Neural progenitor cell (in vitro differentiated cells): ENCODE results near the gene MMADHC. TPM values are rescaled to one million over a fixed set of nuclear protein-coding genes. Genes with fewer than 3 reads are reported as not detected.
A peak's percentile ranks its signal among the peaks of the same experiment; 100 is the strongest.

Source experiments
- DNase-seq: peaks from one replicate; pipeline ENCODE4 v3.0.0-alpha.2; 2016; ENCODE audit warnings: low spot score
- H2AFZ ChIP-seq: fragments of 200-600 bp; sonication (generic); replicated peaks from 2 replicates; pipeline ENCODE4 v1.6.1; 2016; ENCODE audit warnings: antibody characterized with exemption
- H3F3A ChIP-seq: fragments of 200-600 bp; sonication (generic); 2 replicates; pipeline ENCODE4 v1.6.1; 2016; ENCODE audit warnings: antibody characterized with exemption, low read depth
- H3K27ac ChIP-seq: fragments of 200-600 bp; sonication (generic); 2 replicates; pipeline ENCODE4 v1.5.1; 2016; ENCODE audit warnings: mild to moderate bottlenecking
- H3K27me3 ChIP-seq: fragments of 200-600 bp; sonication (generic); 2 replicates; pipeline ENCODE4 v1.6.1; 2016; ENCODE audit warnings: mild to moderate bottlenecking, moderate library complexity
- H3K36me3 ChIP-seq: fragments of 200-600 bp; sonication (generic); 2 replicates; pipeline ENCODE4 v1.5.1; 2016
- H3K4me1 ChIP-seq: fragments of 200-600 bp; sonication (generic); 2 replicates; pipeline ENCODE4 v1.6.1; 2016; ENCODE audit warnings: mixed run types
- H3K4me2 ChIP-seq: fragments of 200-600 bp; sonication (generic); 2 replicates; pipeline ENCODE4 v1.6.1; 2016
- H3K4me3 ChIP-seq: fragments of 200-600 bp; sonication (generic); 2 replicates; pipeline ENCODE4 v1.5.1; 2016
- H3K79me2 ChIP-seq: fragments of 200-600 bp; sonication (generic); 2 replicates; pipeline ENCODE4 v1.6.1; 2016; ENCODE audit warnings: low read depth
- H3K9ac ChIP-seq: fragments of 200-600 bp; sonication (generic); 2 replicates; pipeline ENCODE4 v1.6.1; 2016
- H3K9me3 ChIP-seq: fragments of 200-600 bp; sonication (generic); 2 replicates; pipeline ENCODE4 v1.5.1; 2016; ENCODE audit warnings: low read depth
- H4K20me1 ChIP-seq: fragments of 200-600 bp; sonication (generic); 2 replicates; pipeline ENCODE4 v1.6.1; 2016; ENCODE audit warnings: low read depth
- H3K27ac Mint-ChIP-seq: 3 replicates; pipeline ENCODE4 v1.8.0; 2021; ENCODE audit warnings: mixed read lengths
- H3K27me3 Mint-ChIP-seq: 2 replicates; pipeline ENCODE4 v1.8.0; 2022; ENCODE audit warnings: low read depth, mild to moderate bottlenecking, inconsistent platforms, moderate library complexity, mixed read lengths; ENCODE audit not compliant: insufficient read depth
- H3K36me3 Mint-ChIP-seq: 3 replicates; pipeline ENCODE4 v1.8.0; 2021; ENCODE audit warnings: mixed read lengths
- H3K4me1 Mint-ChIP-seq: 3 replicates; pipeline ENCODE4 v1.8.0; 2021; ENCODE audit warnings: mixed read lengths
- H3K4me3 Mint-ChIP-seq: 3 replicates; pipeline ENCODE4 v1.8.0; 2021; ENCODE audit warnings: mild to moderate bottlenecking, moderate library complexity, mixed read lengths
- H3K9me3 Mint-ChIP-seq: 3 replicates; pipeline ENCODE4 v1.8.0; 2020; ENCODE audit warnings: mixed read lengths
- CTCF ChIP-seq: fragments of 200-600 bp; sonication (generic); IDR thresholded peaks from 2 replicates; pipeline ENCODE4 v1.5.1; 2017; ENCODE audit warnings: antibody characterized with exemption, mild to moderate bottlenecking
- EZH2 ChIP-seq: fragments of 200-600 bp; sonication (generic); IDR thresholded peaks from 2 replicates; pipeline ENCODE4 v1.6.1; 2017; ENCODE audit warnings: antibody characterized with exemption, mild to moderate bottlenecking, moderate library complexity
- EZH2phosphoT487 ChIP-seq: fragments of 200-600 bp; sonication (generic); IDR thresholded peaks from 2 replicates; pipeline ENCODE4 v1.6.1; 2017; ENCODE audit warnings: antibody characterized with exemption
- total RNA-seq: library from RNA; depleted of rRNA; stranded (reverse); fragments of >200 nt; gene quantifications from 2 replicates; pipeline ENCODE4 v1.2.3, GENCODE V29; 2015; ENCODE audit warnings: low replicate concordance

Gene MMADHC
- total RNA-seq, 1 donor from 2014 or later = 178 TPM

GRCh38 chr2:149596471-149596870 lies 8.9 kb upstream of the MMADHC start:
- Histone ChIP-seq H3K27me3 (no peaks in the 10 kb centered on the region), H3K4me1 (no peaks in the 10 kb centered on the region), H3K9ac (no peak overlapping the region), H4K20me1 (no peaks in the 10 kb centered on the region), H3K4me3 (no peak overlapping the region), H3K79me2 (no peaks in the 10 kb centered on the region), H2AFZ (no peak overlapping the region), H3K27ac (no peak overlapping the region), H3K9me3 (no peaks in the 10 kb centered on the region), H3F3A (no peaks in the 10 kb centered on the region), H3K4me2 (no peak overlapping the region), H3K36me3 (no peaks in the 10 kb centered on the region)
- Mint-ChIP-seq H3K27me3 (no peaks in the 10 kb centered on the region), H3K27ac (no peak overlapping the region), H3K4me1 (peaks cover 18% of the 10 kb centered on the region), H3K36me3 (peaks cover 4% of the 10 kb centered on the region), H3K9me3 (peaks cover 11% of the 10 kb centered on the region), H3K4me3 (no peak overlapping the region)
- no peak for DNase-seq
- TF ChIP-seq EZH2 = no peak
- TF ChIP-seq CTCF = no peak
- no peak for TF ChIP-seq EZH2phosphoT487

GRCh38 chr2:149595056-149595963 lies 7.7 kb upstream of the MMADHC start:
- no peak for DNase-seq
- H3K27ac ChIP-seq = no peak overlapping the region
- no peaks in the 10 kb centered on the region for H3K36me3 ChIP-seq
- H3K9me3 ChIP-seq = no peaks in the 10 kb centered on the region
- H4K20me1 ChIP-seq = no peaks in the 10 kb centered on the region
- no peak for TF ChIP-seq EZH2phosphoT487
- no peak for TF ChIP-seq EZH2
- peak; percentile 36 for TF ChIP-seq CTCF
- no peak overlapping the region for H3K4me3 Mint-ChIP-seq
- H3K27me3 ChIP-seq = no peaks in the 10 kb centered on the region
- peaks cover 18% of the 10 kb centered on the region for H3K4me1 Mint-ChIP-seq
- no peaks in the 10 kb centered on the region for H3F3A ChIP-seq
- no peak overlapping the region for H3K4me3 ChIP-seq
- H3K4me1 ChIP-seq = no peaks in the 10 kb centered on the region
- no peaks in the 10 kb centered on the region for H3K79me2 ChIP-seq
- no peak overlapping the region for H3K4me2 ChIP-seq
- H3K36me3 Mint-ChIP-seq = peaks cover 4% of the 10 kb centered on the region
- H3K9me3 Mint-ChIP-seq = peaks cover 3% of the 10 kb centered on the region
- H3K27me3 Mint-ChIP-seq = no peaks in the 10 kb centered on the region
- H3K9ac ChIP-seq = no peak overlapping the region
- no peak overlapping the region for H3K27ac Mint-ChIP-seq
- H2AFZ ChIP-seq = no peak overlapping the region

- Mint-ChIP-seq H3K36me3 (peaks cover 2% of the 10 kb centered on the region), H3K4me3 (no peak overlapping the region), H3K27ac (no peak overlapping the region), H3K9me3 (no peaks in the 10 kb centered on the region), H3K27me3 (no peaks in the 10 kb centered on the region), H3K4me1 (peaks cover 18% of the 10 kb centered on the region)
- H3K79me2 ChIP-seq = no peaks in the 10 kb centered on the region
- H3K4me1 ChIP-seq = no peaks in the 10 kb centered on the region
- no peak overlapping the region for H2AFZ ChIP-seq
- H4K20me1 ChIP-seq = no peaks in the 10 kb centered on the region
- no peaks in the 10 kb centered on the region for H3K9me3 ChIP-seq
- no peak overlapping the region for H3K9ac ChIP-seq
- no peak overlapping the region for H3K27ac ChIP-seq
- no peaks in the 10 kb centered on the region for H3F3A ChIP-seq
- TF ChIP-seq EZH2 (no peak), CTCF (no peak), EZH2phosphoT487 (no peak)
- DNase-seq = no peak
- no peak overlapping the region for H3K4me2 ChIP-seq
- H3K4me3 ChIP-seq = no peak overlapping the region
- H3K36me3 ChIP-seq = no peaks in the 10 kb centered on the region
- H3K27me3 ChIP-seq = no peaks in the 10 kb centered on the region
Measured at GRCh38 chr2:149594411-149594810, 6.8 kb upstream of the MMADHC start.
